Stimulated activated CD8-positive, alpha-beta memory T cell treated with anti-CD3 and anti-CD28 coated beads, Interleukin-12 subunit alpha, Interleukin-12 subunit beta, amount 100 ng/mL, for 24 hours (primary cell): Measurements from ENCODE around the gene GLCE.
"Not testable (repeated sequence)": the region's sequence is repeated elsewhere in the genome, so short reads cannot be mapped to it uniquely, and the experiment has no call there.

Experiments
- DNase-seq: peaks from one replicate; pipeline ENCODE4 v3.0.0-alpha.2; 2020; ENCODE audit errors: extremely low read depth

The GLCE gene

GRCh38 chr15:69135499-69135898, 24.9 kb upstream of the GLCE start:
- no peak for DNase-seq

DNA sequence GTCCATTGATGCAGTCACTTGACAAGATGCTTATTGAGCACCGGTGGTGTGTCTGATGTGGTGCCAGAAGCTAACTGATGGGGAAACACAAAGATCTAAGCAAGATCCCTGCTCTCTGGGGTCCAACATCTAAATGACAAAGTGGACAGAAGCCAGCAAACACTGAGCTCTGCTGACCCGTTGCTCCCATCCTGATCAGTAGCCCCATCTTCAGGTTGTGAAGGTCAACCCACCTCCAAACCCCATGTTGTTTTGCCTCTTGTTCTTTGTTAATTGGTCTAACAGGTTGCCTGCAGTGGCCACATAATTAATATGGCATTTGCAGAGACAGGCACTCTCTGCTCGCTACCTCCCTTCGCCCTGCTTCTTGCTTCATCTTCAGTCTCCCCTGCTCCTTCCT, 21.5 kb upstream of the GLCE start:
- no peak for DNase-seq

- DNase-seq: no peak
Measured at GRCh38 chr15:69140306-69140705, 20.1 kb upstream of the GLCE start.

DNA sequence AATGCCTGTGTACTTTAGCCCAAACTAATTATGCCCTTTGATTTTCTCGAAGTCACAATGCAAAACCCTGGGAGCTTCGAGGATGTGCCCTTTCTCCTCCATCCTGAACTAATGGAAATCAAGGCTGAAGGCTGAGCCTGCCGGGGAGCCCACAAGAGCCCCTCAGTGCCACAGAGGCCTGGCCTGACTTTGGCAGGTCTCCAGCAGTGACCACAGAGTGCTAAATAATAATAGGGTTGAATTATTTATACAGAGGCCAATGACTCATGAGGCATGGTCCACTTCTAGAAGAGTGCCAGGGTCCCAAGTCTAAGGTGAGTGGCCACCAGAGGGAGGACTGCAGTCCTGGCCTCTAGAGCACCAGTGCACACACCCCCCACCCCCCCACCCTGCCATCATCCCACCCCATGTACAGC, 19.1 kb upstream of the GLCE start:
- DNase-seq: no peak

- DNase-seq: no peak
Measured at GRCh38 chr15:69141833-69142232, 18.6 kb upstream of the GLCE start.

DNA sequence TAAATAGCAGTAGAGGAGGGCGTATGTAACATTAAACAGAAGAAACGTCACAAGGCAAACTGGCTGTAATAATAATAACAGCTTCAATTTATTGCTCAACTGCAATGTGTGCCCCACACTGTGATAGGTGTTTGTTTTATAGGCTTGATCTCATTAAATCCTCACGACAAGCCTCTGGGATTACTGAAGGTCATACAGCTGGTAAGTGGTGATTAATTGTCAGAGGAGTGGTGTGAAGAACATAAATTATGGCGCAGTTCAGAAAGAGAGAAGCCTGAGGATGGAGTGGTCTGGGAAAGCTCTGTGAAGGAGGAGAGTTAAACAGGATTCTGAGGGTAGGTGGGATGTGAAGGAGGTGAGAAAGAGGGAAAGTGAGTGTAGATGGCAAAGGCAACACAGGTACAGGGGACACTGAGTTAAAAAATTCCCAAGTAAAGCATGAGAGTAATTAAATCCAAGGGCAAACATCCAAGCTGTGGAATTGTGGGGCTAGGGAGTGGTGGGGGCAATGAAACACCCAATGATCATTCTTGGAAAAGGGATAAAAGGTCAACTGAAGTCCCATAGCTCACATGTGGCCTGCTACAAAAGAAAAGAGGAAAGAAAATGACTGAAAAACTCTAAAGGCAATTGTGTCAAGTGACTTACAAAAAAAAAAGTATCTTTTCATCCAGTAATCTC, 16.5 kb upstream of the GLCE start:
- DNase-seq: no peak

GRCh38 chr15:69144530-69144929, 15.9 kb upstream of the GLCE start:
- DNase-seq: no peak

DNA sequence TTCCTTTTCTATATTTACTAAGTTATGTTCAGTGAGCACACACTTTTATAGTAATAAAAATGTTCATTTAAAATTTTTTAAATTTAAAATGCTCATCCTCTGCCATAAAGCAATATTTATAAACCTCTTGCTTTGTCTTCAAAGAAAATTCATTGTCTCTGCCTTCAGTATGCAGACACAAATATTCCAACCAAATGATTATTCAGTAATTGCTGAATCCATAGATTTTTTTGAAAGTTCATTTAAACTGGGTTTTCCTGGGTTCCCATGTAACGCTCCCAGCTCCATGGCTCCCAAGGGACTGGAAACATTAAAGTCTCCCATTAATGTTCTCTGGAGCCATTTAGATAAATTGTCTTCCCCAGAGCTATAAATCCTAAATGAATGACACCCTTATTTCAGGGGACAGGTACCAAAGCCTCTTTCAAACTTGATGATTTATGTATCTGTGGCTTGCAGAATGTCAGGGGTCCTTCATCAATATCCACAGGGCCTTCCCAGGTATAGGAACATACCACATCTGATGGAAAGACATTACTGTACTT, 15.2 kb upstream of the GLCE start:
- DNase-seq: no peak

DNA sequence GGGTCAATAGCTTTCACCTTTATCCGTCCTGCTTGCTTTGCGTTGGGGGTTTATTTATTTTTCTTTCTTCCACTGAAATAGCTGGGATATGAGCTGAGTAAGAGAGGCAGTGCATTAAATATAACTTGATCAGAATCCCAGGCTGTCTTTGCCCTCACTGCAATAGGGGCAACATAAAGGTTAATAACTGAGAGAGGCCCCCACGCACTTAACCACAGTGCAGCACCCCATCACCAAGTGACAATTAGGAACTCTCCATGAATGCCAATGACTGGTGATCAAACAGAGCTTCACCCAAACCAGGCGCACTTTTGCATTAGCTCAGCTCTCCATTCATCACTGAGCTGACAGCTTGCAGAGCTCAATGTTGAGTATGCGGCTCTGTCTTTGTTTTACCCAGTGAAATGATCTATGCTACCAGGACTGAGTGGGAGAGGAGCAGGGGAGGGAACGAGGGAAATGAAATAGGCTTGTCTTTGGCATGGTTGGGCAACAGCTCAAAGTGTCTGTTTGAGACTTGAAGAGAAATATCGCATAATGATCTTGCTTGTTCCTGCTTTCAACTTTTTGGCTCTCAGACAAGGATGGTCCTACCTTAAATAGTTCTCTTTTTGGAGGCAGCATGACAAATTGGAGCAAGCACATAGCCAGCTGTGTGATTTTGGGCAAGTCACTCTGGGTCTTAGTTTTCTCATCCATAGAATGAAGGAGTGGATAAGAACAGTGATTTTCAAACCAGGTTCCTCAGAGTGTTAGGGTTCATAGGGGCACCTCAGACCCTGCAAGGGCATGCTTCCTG, 14.5 kb upstream of the GLCE start:
- DNase-seq: no peak

DNA sequence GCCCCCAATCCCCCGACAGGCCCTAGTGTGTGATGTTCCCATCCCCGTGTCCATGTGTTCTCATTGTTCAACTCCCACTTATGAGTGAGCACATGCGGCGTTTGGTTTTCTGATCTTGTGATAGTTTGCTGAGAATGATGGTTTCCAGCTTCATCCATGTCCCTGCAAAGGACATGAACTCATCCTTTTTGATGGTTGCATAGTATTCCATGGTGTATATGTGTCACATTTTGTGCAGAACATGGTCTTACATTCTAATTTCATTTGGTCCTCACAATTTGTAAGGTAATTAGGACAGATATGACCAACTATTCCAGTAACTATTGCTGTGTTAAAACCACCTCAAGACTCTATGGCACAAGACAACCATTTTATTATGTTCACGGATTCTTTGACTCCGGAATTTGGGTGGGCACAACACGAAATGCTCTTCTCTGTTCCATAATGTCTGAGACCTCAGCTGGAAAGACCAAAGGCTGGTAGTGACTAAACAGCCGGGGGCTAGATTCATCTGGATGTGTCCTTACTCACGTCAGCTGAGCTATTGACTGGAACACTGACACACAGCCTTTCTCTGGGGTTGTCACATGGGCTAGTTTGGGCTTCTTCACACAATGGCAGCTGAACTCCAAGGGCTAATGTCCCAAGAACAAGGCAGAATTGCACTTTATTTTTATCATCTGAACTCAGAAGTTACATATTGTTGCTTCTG, 13.6 kb upstream of the GLCE start:
- DNase-seq: no peak

GRCh38 chr15:69148465-69148864, 12.0 kb upstream of the GLCE start:
- DNase-seq: no peak

- DNase-seq: no peak
Measured at GRCh38 chr15:69149163-69149562, 11.3 kb upstream of the GLCE start.

DNA sequence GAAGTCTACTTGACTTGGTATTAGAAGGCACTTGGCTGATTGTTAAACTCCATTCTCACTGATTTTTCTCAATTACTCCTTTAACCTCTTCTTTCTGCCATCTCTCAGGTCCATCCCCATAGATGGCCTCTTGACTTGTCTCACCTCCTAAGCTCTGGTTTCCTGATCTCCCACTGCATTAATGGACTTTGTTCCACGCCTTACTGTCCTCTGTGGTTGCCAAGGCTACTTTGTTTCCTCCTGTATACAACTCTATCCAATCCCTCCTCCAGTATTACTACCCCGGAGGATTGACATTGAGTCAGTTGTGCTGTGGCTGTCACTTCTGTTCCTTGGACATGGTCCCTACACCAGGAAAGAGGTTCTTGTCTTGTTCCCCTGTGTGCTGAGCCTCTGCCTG, 10.6 kb upstream of the GLCE start:
- DNase-seq: no peak

- DNase-seq: no peak
Measured at GRCh38 chr15:69150336-69150735, 10.1 kb upstream of the GLCE start.

DNA sequence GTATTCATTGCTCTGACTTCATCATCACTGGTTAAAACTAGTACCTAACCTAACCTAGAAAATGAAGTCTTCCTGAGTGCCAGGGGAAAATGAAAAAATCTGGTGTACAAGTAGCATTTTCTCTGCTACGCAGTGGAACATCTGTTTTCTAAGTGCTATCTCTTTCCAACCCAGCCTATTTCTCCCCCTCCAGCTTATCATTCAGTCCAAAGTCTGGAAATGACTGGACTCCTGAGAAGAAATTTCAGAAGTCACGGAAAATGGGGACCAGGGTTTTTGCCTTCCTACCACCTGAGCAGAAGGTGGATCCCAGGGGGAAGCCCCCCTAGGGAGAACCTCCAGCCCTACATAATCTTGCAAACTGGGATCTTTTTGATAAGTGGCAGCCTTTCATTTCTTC, 9.6 kb upstream of the GLCE start:
- no peak for DNase-seq

- no peak for DNase-seq
Measured at GRCh38 chr15:69153046-69153445, 7.4 kb upstream of the GLCE start.

GRCh38 chr15:69153587-69153986, 6.8 kb upstream of the GLCE start:
- not testable (repeated sequence) for DNase-seq

- no peak for DNase-seq
Measured at GRCh38 chr15:69154078-69154477, 6.4 kb upstream of the GLCE start.

DNA sequence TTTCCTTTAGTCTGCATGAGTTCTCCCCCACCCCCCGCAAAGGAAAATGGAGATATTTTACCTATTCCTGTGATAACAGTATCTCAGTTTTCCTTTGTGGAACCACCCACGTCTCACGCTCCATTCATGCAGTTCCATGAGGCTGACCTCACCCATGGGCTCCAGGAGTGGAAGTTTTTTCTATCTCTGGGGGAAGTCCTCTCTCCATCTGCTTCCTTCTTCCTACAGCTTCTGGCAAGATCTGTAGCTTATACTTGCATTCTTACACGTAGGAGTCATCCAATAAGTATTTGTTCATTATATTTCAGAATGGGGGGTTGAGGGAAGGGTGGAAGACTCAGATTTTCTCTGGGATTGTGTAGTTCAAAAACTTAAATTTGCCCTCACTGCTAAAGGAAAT, 5.8 kb upstream of the GLCE start:
- no peak for DNase-seq

DNA sequence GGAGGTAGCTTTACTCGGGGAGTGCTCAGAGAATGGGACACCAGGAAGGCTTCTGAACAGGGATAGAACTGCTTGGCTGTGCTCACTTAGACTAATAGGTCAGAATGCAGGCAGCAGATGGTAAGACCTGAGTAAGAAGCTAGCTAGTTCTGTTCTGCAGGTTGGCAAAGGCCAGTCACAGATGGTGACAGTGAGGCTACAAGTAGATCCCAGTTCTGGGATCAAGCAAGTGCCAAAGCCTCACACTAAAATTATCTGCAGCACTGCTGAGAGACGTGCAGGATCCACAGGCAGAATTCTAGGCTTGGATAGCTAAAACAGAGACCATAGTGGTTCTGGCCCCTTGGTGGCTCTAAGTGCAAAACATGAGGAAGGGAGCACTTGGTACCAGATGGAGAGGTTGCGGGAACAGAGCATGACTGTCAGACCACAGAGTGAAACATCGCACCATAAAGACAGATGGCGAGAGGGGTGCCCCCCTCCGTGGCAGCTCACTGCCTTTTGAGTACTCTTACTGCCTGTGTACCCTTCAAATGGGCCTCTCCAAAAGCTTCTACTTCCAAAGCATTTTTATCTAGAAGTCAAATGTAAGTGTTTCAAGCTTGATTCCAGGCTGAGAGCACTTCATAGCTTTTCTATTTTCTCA, 3.6 kb upstream of the GLCE start:
- DNase-seq: no peak

DNA sequence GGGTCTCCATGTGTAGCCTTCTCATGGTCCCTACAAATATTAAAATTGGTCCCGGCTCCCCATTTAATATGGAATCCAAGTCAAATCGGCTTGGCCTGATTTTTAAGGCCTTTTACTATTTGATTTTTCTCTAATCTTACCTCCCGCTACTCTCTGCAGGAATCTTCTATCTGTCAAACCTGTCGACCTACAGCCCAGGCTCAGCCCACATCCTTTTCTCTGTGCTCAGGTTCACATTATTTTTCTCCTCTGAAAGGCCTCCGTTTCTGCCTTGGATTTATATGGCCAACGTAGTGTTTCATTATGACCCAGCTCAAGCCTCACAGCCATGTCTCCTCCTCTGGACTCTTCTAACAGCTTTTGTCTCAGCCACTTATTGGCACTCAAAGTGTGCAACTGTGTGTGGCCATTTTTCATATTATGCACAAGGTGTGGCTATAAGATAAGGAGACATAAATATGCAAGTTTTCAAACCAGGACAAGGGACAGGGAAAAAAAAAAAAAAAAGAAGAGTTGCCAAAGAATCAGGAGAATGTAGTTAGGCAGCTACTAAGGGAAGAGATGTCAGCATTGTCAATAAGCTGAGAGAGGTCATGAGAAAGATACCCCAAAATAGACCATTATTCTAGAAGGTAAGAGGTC, 2.1 kb upstream of the GLCE start:
- no peak for DNase-seq

GRCh38 chr15:69158843-69159240, 1.6 kb upstream of the GLCE start:
- DNase-seq: no peak
